22Rv1 (cell line): Measurements from ENCODE around the gene RTN4.

Experiments used
- CTCF ChIP-seq: fragments of 450-650 bp; IDR thresholded peaks from 2 replicates; pipeline ENCODE4 v1.5.1; 2017; ENCODE audit warnings: mild to moderate bottlenecking
- ZFX ChIP-seq: fragments of 450-650 bp; IDR thresholded peaks from 2 replicates; pipeline ENCODE4 v1.6.1; 2017; ENCODE audit warnings: antibody characterized with exemption, borderline replicate concordance

DNA sequence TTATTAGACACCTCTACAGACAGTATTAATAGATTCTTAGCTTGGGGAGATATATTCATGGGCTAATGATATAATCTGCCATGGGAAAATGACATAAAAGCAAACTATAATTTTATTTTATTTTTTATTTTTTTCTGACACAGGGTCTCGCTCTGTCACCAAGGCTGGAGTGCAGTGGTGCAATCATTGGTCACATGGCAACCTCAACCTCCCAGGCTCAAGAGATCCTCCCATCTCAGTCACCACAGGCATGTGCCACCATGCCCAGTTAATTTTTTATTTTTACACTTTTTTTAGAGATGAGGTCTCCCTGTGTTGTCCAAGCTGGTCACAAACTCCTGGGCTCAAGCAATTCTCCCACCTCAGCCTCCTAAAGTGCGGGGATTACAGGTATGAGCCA is 39.3 kb downstream of the RTN4 start:
- TF ChIP-seq CTCF: no peak
- no peak for TF ChIP-seq ZFX
